Skeletal muscle tissue (tissue), 4 donors: ENCODE data around the gene AKT3. TPM values are rescaled to one million over a fixed set of nuclear protein-coding genes. Genes with fewer than 3 reads are reported as not detected.

Experiments
- H3K27ac ChIP-seq: one replicate; pipeline ENCODE4 v1.7.0; 2013; ENCODE audit warnings: mild to moderate bottlenecking, low read depth, low read length, inconsistent platforms
- H3K27me3 ChIP-seq, 3 donors: one replicate each; pipeline ENCODE4 v1.7.0; 2013; ENCODE audit warnings: low read length in 3 of 3; ENCODE audit not compliant: control insufficient read depth in 3 of 3, insufficient read depth in 3 of 3
- H3K36me3 ChIP-seq, 3 donors: one replicate each; pipeline ENCODE4 v1.7.0; 2013; ENCODE audit warnings: low read length in 3 of 3; ENCODE audit not compliant: control insufficient read depth in 3 of 3, insufficient read depth in 3 of 3
- H3K4me1 ChIP-seq, 3 donors: one replicate each; pipeline ENCODE4 v1.7.0; 2013; ENCODE audit warnings: low read length in 3 of 3, mild to moderate bottlenecking in 3 of 3; ENCODE audit not compliant: control insufficient read depth in 3 of 3, insufficient read depth in 3 of 3
- H3K4me3 ChIP-seq, 3 donors: one replicate each; pipeline ENCODE4 v1.7.0; 2013; ENCODE audit warnings: low read length in 3 of 3
- H3K9ac ChIP-seq, 3 donors: one replicate each; pipeline ENCODE4 v1.7.0; 2013; ENCODE audit warnings: low read length in 3 of 3, mild to moderate bottlenecking in 3 of 3, moderate library complexity in 2 of 3, low read depth in 1 of 3
- H3K9me3 ChIP-seq, 3 donors: one replicate each; pipeline ENCODE4 v1.7.0; 2013; ENCODE audit warnings: low read length in 3 of 3; ENCODE audit not compliant: control insufficient read depth in 3 of 3
- total RNA-seq: library from RNA; depleted of rRNA; stranded (reverse); fragments of >200 nt; gene quantifications from one replicate; pipeline ENCODE4 v1.2.3, GENCODE V29; 2014
- donor health status: Osteomylitis.

The AKT3 gene
- total RNA-seq, 1 donor from 2014 or later, result 28.7 TPM

GRCh38 chr1:243529512-243529911, 320.5 kb downstream of the AKT3 start:
- no peaks in the 10 kb centered on the region for H3K4me1 ChIP-seq

GRCh38 chr1:243528459-243529121, 321.5 kb downstream of the AKT3 start:
- Histone ChIP-seq H3K27ac (no peak overlapping the region), H3K4me3 (no peak overlapping the region), H3K9ac (no peak overlapping the region), H3K9me3 (no peaks in the 10 kb centered on the region), H3K4me1 (no peaks in the 10 kb centered on the region), H3K36me3 (no peaks in the 10 kb centered on the region), H3K27me3 (no peaks in the 10 kb centered on the region)

More at GRCh38 chr1:243529512-243529911, 320.5 kb downstream of the AKT3 start:
- H3K9ac ChIP-seq, result no peak overlapping the region
- no peaks in the 10 kb centered on the region for H3K36me3 ChIP-seq
- H3K9me3 ChIP-seq, result no peaks in the 10 kb centered on the region
- H3K27ac ChIP-seq, result no peak overlapping the region
- no peak overlapping the region for H3K4me3 ChIP-seq
- no peaks in the 10 kb centered on the region for H3K27me3 ChIP-seq

- Histone ChIP-seq H3K9me3 (no peaks in the 10 kb centered on the region), H3K4me3 (no peak overlapping the region), H3K9ac (no peak overlapping the region), H3K27me3 (no peaks in the 10 kb centered on the region), H3K27ac (no peak overlapping the region), H3K4me1 (no peaks in the 10 kb centered on the region), H3K36me3 (no peaks in the 10 kb centered on the region)
Measured at GRCh38 chr1:243526180-243526579, 323.9 kb downstream of the AKT3 start.

GRCh38 chr1:243525085-243525487, 325.0 kb downstream of the AKT3 start:
- no peak overlapping the region for H3K27ac ChIP-seq
- H3K4me3 ChIP-seq, result no peak overlapping the region
- H3K27me3 ChIP-seq, result no peaks in the 10 kb centered on the region
- H3K9me3 ChIP-seq, result no peaks in the 10 kb centered on the region
- H3K36me3 ChIP-seq, result no peaks in the 10 kb centered on the region
- H3K9ac ChIP-seq, result no peak overlapping the region
- H3K4me1 ChIP-seq, result no peaks in the 10 kb centered on the region

- H3K4me1 ChIP-seq, result no peaks in the 10 kb centered on the region
- H3K4me3 ChIP-seq, result no peak overlapping the region
- H3K27me3 ChIP-seq, result no peaks in the 10 kb centered on the region
- no peak overlapping the region for H3K27ac ChIP-seq
- no peaks in the 10 kb centered on the region for H3K9me3 ChIP-seq
- no peaks in the 10 kb centered on the region for H3K36me3 ChIP-seq
- no peak overlapping the region for H3K9ac ChIP-seq
Measured at GRCh38 chr1:243523766-243524165, 326.3 kb downstream of the AKT3 start.

- Histone ChIP-seq H3K4me1 (no peaks in the 10 kb centered on the region), H3K4me3 (no peak overlapping the region), H3K9me3 (peaks cover 0 to 4% (median 0%) of the 10 kb centered on the region in 3 donors), H3K9ac (no peak overlapping the region), H3K27ac (no peak overlapping the region), H3K36me3 (peaks cover 0 to 5% (median 2%) of the 10 kb centered on the region in 3 donors), H3K27me3 (no peaks in the 10 kb centered on the region)
Measured at GRCh38 chr1:243520831-243521230, 329.2 kb downstream of the AKT3 start.

GRCh38 chr1:243514927-243515326, 335.1 kb downstream of the AKT3 start:
- Histone ChIP-seq H3K4me3 (no peak overlapping the region), H3K27me3 (no peaks in the 10 kb centered on the region)

GRCh38 chr1:243513726-243514491, 336.1 kb downstream of the AKT3 start:
- H3K9me3 ChIP-seq, result peaks cover 0 to 4% (median 0%) of the 10 kb centered on the region in 3 donors
- peaks cover 6 to 18% (median 15%) of the 10 kb centered on the region in 3 donors for H3K36me3 ChIP-seq
- H3K4me3 ChIP-seq, result no peak overlapping the region
- no peak overlapping the region for H3K27ac ChIP-seq
- no peaks in the 10 kb centered on the region for H3K27me3 ChIP-seq
- H3K9ac ChIP-seq, result no peak overlapping the region
- no peaks in the 10 kb centered on the region for H3K4me1 ChIP-seq

More at GRCh38 chr1:243514927-243515326, 335.1 kb downstream of the AKT3 start:
- Histone ChIP-seq H3K9me3 (peaks cover 0 to 4% (median 0%) of the 10 kb centered on the region in 3 donors), H3K27ac (no peak overlapping the region), H3K36me3 (peaks cover 6 to 15% (median 13%) of the 10 kb centered on the region in 3 donors), H3K4me1 (no peaks in the 10 kb centered on the region), H3K9ac (no peak overlapping the region)

GRCh38 chr1:243510928-243511327, 339.1 kb downstream of the AKT3 start:
- Histone ChIP-seq H3K9me3 (no peaks in the 10 kb centered on the region), H3K9ac (no peak overlapping the region), H3K4me3 (no peak overlapping the region), H3K27me3 (no peaks in the 10 kb centered on the region), H3K36me3 (peaks cover 4 to 16% (median 15%) of the 10 kb centered on the region in 3 donors), H3K27ac (no peak overlapping the region), H3K4me1 (no peaks in the 10 kb centered on the region)

GRCh38 chr1:243508943-243509342, 341.1 kb downstream of the AKT3 start:
- Histone ChIP-seq H3K4me3 (no peak overlapping the region), H3K27ac (no peak overlapping the region), H3K9me3 (no peaks in the 10 kb centered on the region), H3K27me3 (no peaks in the 10 kb centered on the region), H3K9ac (no peak overlapping the region), H3K4me1 (no peaks in the 10 kb centered on the region), H3K36me3 (peaks cover 4 to 18% (median 15%) of the 10 kb centered on the region in 3 donors)
